K562 (cell line): ENCODE measurements around the gene ARHGAP22. TPM values are rescaled to one million over a fixed set of nuclear protein-coding genes. Genes with fewer than 3 reads are reported as not detected.

Source experiments
- ATAC-seq: fragments of 200-7000 bp; cut with Tn5 transposase; 3 replicates; pipeline ENCODE4 v1.9.1; 2020; ENCODE audit warnings: moderate library complexity
- BruUV-seq: library from RNA; stranded (reverse); fragments of 400-500 nt; replicated peaks from 2 replicates; lab custom pipeline; 2021; lab: Mats Ljungman, UMichigan
- CTCF ChIA-PET: fragments of 300-600 bp; formaldehyde crosslinking; extraction: SDS; loops from one replicate; lab custom pipeline; 2021; ENCODE audit warnings: low intra/inter-chr PET ratio; lab: Yijun Ruan, JAX
- POLR2A ChIA-PET: fragments of 300-600, 350-650 bp; sonication (Branson Sonifier 250); formaldehyde crosslinking; extraction: SDS; loops from one replicate; lab custom pipeline; 2021; ENCODE audit warnings: antibody characterized with exemption, inconsistent platforms; lab: Yijun Ruan, JAX
- DNase-seq, 4 experiments: peaks; one replicate each; pipeline versions ENCODE4 v3.0.0 to v3.0.0-alpha.2; 2011 to 2018; ENCODE audit warnings: low spot score in 3 of 4, mixed read lengths in 3 of 4; ENCODE audit errors: extremely low read depth in 1 of 4
- FAIRE-seq: peaks from 2 replicates; lab custom pipeline; 2011; peaks lifted over from hg19 to GRCh38; lab: Jason Lieb, UNC
- H2AFZ ChIP-seq: 2 replicates; pipeline ENCODE4 v1.6.0; 2011; ENCODE audit warnings: low read depth, low read length, control low read depth, inconsistent platforms
- H3K27ac ChIP-seq: fragments of 200-600 bp; 3 replicates; pipeline ENCODE4 v1.8.0; 2011; ENCODE audit warnings: low read depth, mild to moderate bottlenecking, control low read depth, inconsistent platforms, low read length, moderate library complexity, mixed read lengths; ENCODE audit errors: extremely low read depth
- H3K27me3 ChIP-seq, 2 experiments: fragments of 300-600 bp in 1 of 2; 2 replicates in 1 of 2; 3 replicates in 1 of 2; pipeline versions ENCODE4 v1.6.0 to v1.8.0; 2011; ENCODE audit warnings: inconsistent platforms in 2 of 2, low read length in 2 of 2, mild to moderate bottlenecking in 1 of 2, mixed read lengths in 1 of 2, moderate library complexity in 1 of 2; ENCODE audit not compliant: control insufficient read depth in 2 of 2, insufficient read depth in 2 of 2
- H3K36me3 ChIP-seq: fragments of 300-600 bp; 3 replicates; pipeline ENCODE4 v1.8.0; 2011; ENCODE audit warnings: mild to moderate bottlenecking, low read length, inconsistent platforms; ENCODE audit not compliant: control insufficient read depth, insufficient read depth
- H3K4me1 ChIP-seq, 2 experiments: fragments of 200-600 bp in 1 of 2; replicated peaks in 1 of 2; 2 replicates in 1 of 2; 3 replicates in 1 of 2; pipeline versions ENCODE4 v1.5.1 to v1.8.0; 2011; ENCODE audit warnings: inconsistent platforms in 2 of 2, low read length in 2 of 2, mild to moderate bottlenecking in 1 of 2, mixed read lengths in 1 of 2, moderate library complexity in 1 of 2; ENCODE audit not compliant: control insufficient read depth in 2 of 2, insufficient read depth in 2 of 2
- H3K4me2 ChIP-seq: 2 replicates; pipeline ENCODE4 v1.6.1; 2011; ENCODE audit warnings: low read length, control low read depth, inconsistent platforms, mixed read lengths; ENCODE audit not compliant: insufficient read depth
- H3K4me3 ChIP-seq: fragments of 200-600 bp; sonication (generic), shearing (Covaris generic); 2 replicates; pipeline ENCODE4 v1.5.1; 2016; ENCODE audit warnings: control low read depth, inconsistent platforms
- H3K79me2 ChIP-seq: fragments of 200-600 bp; 3 replicates; pipeline ENCODE4 v1.8.0; 2011; ENCODE audit warnings: low read length, inconsistent platforms; ENCODE audit not compliant: control insufficient read depth, insufficient read depth
- H3K9ac ChIP-seq, 2 experiments: 2 replicates each; pipeline versions ENCODE4 v1.6.0 to v1.6.1; 2011; ENCODE audit warnings: low read depth in 2 of 2, low read length in 2 of 2, control low read depth in 1 of 2, inconsistent platforms in 1 of 2, mild to moderate bottlenecking in 1 of 2, mixed read lengths in 1 of 2; ENCODE audit not compliant: insufficient read depth in 1 of 2
- H3K9me1 ChIP-seq: one replicate; pipeline ENCODE4 v1.6.0; 2011; ENCODE audit warnings: inconsistent platforms, mild to moderate bottlenecking, low read length, moderate library complexity; ENCODE audit not compliant: control insufficient read depth, insufficient read depth
- H3K9me3 ChIP-seq: replicated peaks from 2 replicates; pipeline ENCODE4 v1.5.1; 2011; ENCODE audit warnings: low read depth, low read length, inconsistent platforms; ENCODE audit not compliant: control insufficient read depth, insufficient read depth
- H4K20me1 ChIP-seq: replicated peaks from 2 replicates; pipeline ENCODE4 v1.6.1; 2011; ENCODE audit warnings: low read length, inconsistent platforms, mixed read lengths; ENCODE audit not compliant: control insufficient read depth, insufficient read depth
- BRD4 ChIP-seq: fragments of 200-600 bp; sonication (generic); IDR thresholded peaks from 2 replicates; pipeline ENCODE4 v1.6.1; 2017; ENCODE audit warnings: inconsistent platforms
- DACH1 ChIP-seq: fragments of 450-650 bp; IDR thresholded peaks from 2 replicates; pipeline ENCODE4 v1.6.1; 2018; ENCODE audit not compliant: partially characterized antibody
- FIP1L1 ChIP-seq: fragments of 200-400 bp; formaldehyde crosslinking; IDR thresholded peaks from 2 replicates; pipeline ENCODE4 v1.6.1; 2018; ENCODE audit warnings: mild to moderate bottlenecking, low read depth, low read length; ENCODE audit not compliant: poor library complexity, severe bottlenecking
- MAZ ChIP-seq, 2 experiments: fragments of 450-650 bp in 1 of 2; sonication (generic) in 1 of 2; formaldehyde crosslinking; IDR thresholded peaks in 1 of 2; conservative IDR thresholded peaks in 1 of 2; 2 replicates each; pipeline versions ENCODE4 v1.4.0 to v1.5.0; 2020; ENCODE audit warnings: mild to moderate bottlenecking in 1 of 2, missing genetic modification reagents in 1 of 2
- POLR2G ChIP-seq: fragments of 200-400 bp; formaldehyde crosslinking; IDR thresholded peaks from 2 replicates; pipeline ENCODE4 v1.6.1; 2017; ENCODE audit warnings: low read depth, mild to moderate bottlenecking, antibody characterized with exemption, low read length, moderate library complexity
- PTTG1 ChIP-seq: fragments of 450-650 bp; IDR thresholded peaks from 2 replicates; pipeline ENCODE4 v1.6.1; 2016; ENCODE audit warnings: low read depth, mild to moderate bottlenecking, missing genetic modification characterization, missing compliant biosample characterization
- RFX7 ChIP-seq: fragments of 250-450 bp; sonication (Bioruptor Pico); IDR thresholded peaks from 2 replicates; pipeline ENCODE4 v1.5.1; 2021; ENCODE audit warnings: mild to moderate bottlenecking
- SRSF1 ChIP-seq: fragments of 200-400 bp; formaldehyde crosslinking; IDR thresholded peaks from 2 replicates; pipeline ENCODE4 v1.6.1; 2017; ENCODE audit warnings: mild to moderate bottlenecking, low read depth, low read length, moderate library complexity
- TCF3 ChIP-seq: sonication (generic); formaldehyde crosslinking; IDR thresholded peaks from 2 replicates; pipeline ENCODE4 v1.4.0; 2020; ENCODE audit warnings: mild to moderate bottlenecking, missing genetic modification reagents
- ZNF121 ChIP-seq: sonication (generic); formaldehyde crosslinking; conservative IDR thresholded peaks from 2 replicates; pipeline ENCODE4 v1.8.0; 2022; ENCODE audit warnings: missing genetic modification reagents
- ZNF77 ChIP-seq: fragments of 250-450 bp; sonication (Bioruptor Pico); IDR thresholded peaks from 2 replicates; pipeline ENCODE4 v1.5.0; 2020
- WGBS: fragments of 100-300 bp; shearing (Covaris generic); methylation state at CpG from one replicate; pipeline ENCODE4 v1.1.6; 2016; ENCODE audit warnings: low coverage, mixed read lengths; ENCODE audit not compliant: insufficient coverage; ENCODE audit errors: missing lambda C conversion rate; 5-methylcytosine and 5-hydroxymethylcytosine counted together
- in situ Hi-C: fragments of 300-500 bp; cut with MboI; formaldehyde crosslinking; loops from 4 replicates; pipeline ENCODE4 v1.15.0; 2018; ENCODE audit warnings: inconsistent platforms, mixed read lengths
- intact Hi-C: fragments of 100-400 bp; cut with micrococcal nuclease; formaldehyde crosslinking; loops from 2 replicates; pipeline ENCODE4 v1.14.2; 2022
- polyA plus RNA-seq, 8 experiments: library from polyadenylated mRNA; depleted of rRNA in 4 of 8; stranded (reverse) in 5 of 8; unstranded in 3 of 8; fragments of >200 nt; fragmentation: Nextera tagmentation in 2 of 8; fragmentation: Illumina TruSeq in 1 of 8; extraction: Ambion mirVana in 2 of 8; extraction: Trizol in 1 of 8; gene quantifications; 2 replicates each; pipeline versions ENCODE4 v1.2.1 to v1.2.3, GENCODE V29; 2011 to 2014; ENCODE audit warnings: inconsistent platforms in 1 of 8, missing spikeins in 1 of 8
- total RNA-seq, 7 experiments: library from RNA; depleted of rRNA in 6 of 7; stranded (reverse); fragments of >200 nt in 6 of 7; fragmentation: Illumina TruSeq in 2 of 7; extraction: Trizol in 2 of 7; gene quantifications; 2 replicates each; pipeline versions ENCODE4 v1.2.1 to v1.2.3, GENCODE V29; 2011 to 2021; ENCODE audit warnings: low replicate concordance in 1 of 7
- TF ChIP-seq, protein P1 (sequence below): IDR thresholded peaks from 2 replicates; pipeline ENCODE4 v1.6.1; 2011; ENCODE audit warnings: borderline replicate concordance, low read depth, mild to moderate bottlenecking, moderate library complexity, low read length; ENCODE audit not compliant: insufficient read depth, poor library complexity, severe bottlenecking

ARHGAP22 gene
- total and polyA plus RNA-seq, 9 of the 15 experiments (the other 6 are each of a cell fraction or from before 2014, with no cell fraction given), result 1.3 to 28.1 (median 12.7) TPM

DNA sequence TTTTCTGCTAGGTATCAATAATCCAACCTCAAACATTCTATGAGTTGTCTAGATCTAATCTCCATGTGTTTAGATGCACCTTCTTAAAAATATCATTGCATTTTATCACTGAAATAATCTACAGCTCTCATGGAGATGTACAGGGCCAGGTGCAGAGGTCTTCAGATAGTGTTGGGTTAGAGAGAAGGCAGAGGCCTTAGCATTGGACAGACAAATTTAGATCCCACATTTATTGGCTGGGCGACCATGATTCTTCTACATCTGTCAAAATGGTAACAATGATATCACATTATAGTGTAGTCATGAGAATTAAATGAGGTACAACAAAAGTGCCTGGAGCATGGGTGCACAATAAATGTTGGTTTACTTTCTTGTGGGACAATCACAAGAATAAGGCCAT is 3.1 kb downstream of the ARHGAP22 start:
- ATAC-seq, result no peak
- no peaks in the 10 kb centered on the region for H3K9me1 ChIP-seq
- intact Hi-C loops, result no loop called here
- WGBS, result 0% methylated on average over 1 of the region's 1 CpG
- in situ Hi-C loops, result no loop called here
- H3K27ac ChIP-seq, result no peak overlapping the region
- peaks cover 13% of the 10 kb centered on the region for H4K20me1 ChIP-seq
- ChIA-PET CTCF (no interaction called here), POLR2A (no interaction called here)
- DNase-seq, result no peak
- H3K36me3 ChIP-seq, result no peaks in the 10 kb centered on the region
- no peaks in the 10 kb centered on the region for H3K79me2 ChIP-seq
- BruUV-seq, result no TSS peak
- peaks cover 27 to 39% of the 10 kb centered on the region in 2 experiments for H3K27me3 ChIP-seq
- H3K9me3 ChIP-seq, result no peaks in the 10 kb centered on the region
- no peak overlapping the region for H3K4me2 ChIP-seq
- H3K4me3 ChIP-seq, result no peak overlapping the region
- no peak overlapping the region for H2AFZ ChIP-seq
- peaks cover 0 to 9% of the 10 kb centered on the region in 2 experiments; a peak in 2 of 5 replicates for H3K4me1 ChIP-seq
- no peak for TF ChIP-seq TCF3
- TF ChIP-seq, all 486 proteins: peak for 0
- no peak overlapping the region for H3K9ac ChIP-seq
- FAIRE-seq, result peak; percentile 15

DNA sequence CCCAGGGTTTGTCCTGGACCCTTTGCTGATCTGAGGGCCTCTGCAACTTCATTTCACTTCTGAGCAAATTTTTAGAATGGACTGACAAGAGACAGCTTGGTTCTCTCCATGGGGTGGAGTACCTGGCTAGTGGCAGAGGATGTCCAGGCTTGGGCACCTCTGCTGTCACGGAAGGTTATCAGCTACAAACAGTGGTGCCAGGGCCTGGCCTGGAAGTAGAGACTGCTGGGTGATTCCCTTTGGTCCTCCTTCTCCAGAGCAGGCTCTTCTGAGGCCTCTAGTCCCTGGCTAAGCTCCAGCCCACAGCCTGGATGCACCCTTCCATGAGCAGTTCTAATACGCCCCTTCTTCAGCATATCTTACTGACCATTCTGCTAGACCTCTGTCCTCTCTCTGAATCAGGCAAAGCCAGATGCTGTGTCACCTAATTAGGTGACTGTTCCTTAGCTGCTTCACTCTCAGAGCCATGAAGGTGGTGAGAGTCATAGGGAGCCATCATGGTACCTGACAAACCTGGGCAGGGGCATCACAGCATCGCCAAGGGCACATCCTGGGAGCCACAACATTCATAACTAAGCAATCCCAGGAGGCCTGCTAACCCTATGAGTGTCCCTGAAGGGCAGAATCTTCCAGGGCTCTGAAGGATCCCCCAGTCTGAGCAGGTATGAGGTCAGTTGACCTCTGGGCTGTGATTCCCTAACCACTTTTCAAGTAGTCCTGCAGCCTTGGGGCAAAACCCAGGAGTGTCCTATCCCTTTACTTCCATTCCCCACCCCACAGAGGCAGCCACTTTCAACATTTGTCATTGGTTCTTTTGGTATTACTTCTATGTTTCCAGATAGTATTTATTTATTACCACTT is 4.0 kb downstream of the ARHGAP22 start:
- in situ Hi-C loops, result no loop called here
- Histone ChIP-seq H3K4me2 (no peak overlapping the region), H3K36me3 (no peaks in the 10 kb centered on the region), H3K4me3 (no peak overlapping the region), H3K4me1 (peaks cover 0 to 9% of the 10 kb centered on the region in 2 experiments; a peak in 2 of 5 replicates), H3K27me3 (peaks cover 26 to 39% of the 10 kb centered on the region in 2 experiments), H3K27ac (no peak overlapping the region), H3K9me1 (no peaks in the 10 kb centered on the region), H4K20me1 (peaks cover 16% of the 10 kb centered on the region), H3K9ac (no peak overlapping the region), H2AFZ (no peak overlapping the region), H3K79me2 (no peaks in the 10 kb centered on the region), H3K9me3 (no peaks in the 10 kb centered on the region)
- WGBS, result 0% methylated on average over 3 of the region's 3 CpGs
- DNase-seq (no peak), ATAC-seq (no peak), FAIRE-seq (no peak)
- BruUV-seq, result no TSS peak
- intact Hi-C loops, result no loop called here
- ChIA-PET POLR2A (interaction anchor here (1.0 kb wide), 1 partner anchor 15 kb away, joined by 3 read pairs; no protein-coding TSS in a partner anchor), CTCF (no interaction called here)
- TF ChIP-seq ZNF77 (CRISPR knock-in tag) (no peak), DACH1 (no peak), MAZ (CRISPR knock-in tag; conservative IDR thresholded peaks at IDR 0.05 in 1 of 2, IDR thresholded peaks at IDR 0.05 in 1 of 2) (no peak), FIP1L1 (no peak), SRSF1 (no peak), RFX7 (CRISPR knock-in tag) (no peak), BRD4 (no peak), POLR2G (no peak), ZNF121 (CRISPR knock-in tag) (no peak), PTTG1 (tag) (no peak)
- TF ChIP-seq, protein P1, sequence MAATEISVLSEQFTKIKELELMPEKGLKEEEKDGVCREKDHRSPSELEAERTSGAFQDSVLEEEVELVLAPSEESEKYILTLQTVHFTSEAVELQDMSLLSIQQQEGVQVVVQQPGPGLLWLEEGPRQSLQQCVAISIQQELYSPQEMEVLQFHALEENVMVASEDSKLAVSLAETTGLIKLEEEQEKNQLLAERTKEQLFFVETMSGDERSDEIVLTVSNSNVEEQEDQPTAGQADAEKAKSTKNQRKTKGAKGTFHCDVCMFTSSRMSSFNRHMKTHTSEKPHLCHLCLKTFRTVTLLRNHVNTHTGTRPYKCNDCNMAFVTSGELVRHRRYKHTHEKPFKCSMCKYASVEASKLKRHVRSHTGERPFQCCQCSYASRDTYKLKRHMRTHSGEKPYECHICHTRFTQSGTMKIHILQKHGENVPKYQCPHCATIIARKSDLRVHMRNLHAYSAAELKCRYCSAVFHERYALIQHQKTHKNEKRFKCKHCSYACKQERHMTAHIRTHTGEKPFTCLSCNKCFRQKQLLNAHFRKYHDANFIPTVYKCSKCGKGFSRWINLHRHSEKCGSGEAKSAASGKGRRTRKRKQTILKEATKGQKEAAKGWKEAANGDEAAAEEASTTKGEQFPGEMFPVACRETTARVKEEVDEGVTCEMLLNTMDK, result no peak
